HG03457 (cell line): ENCODE data around the gene APOBR.
"Not testable (repeated sequence)": the region's sequence is repeated elsewhere in the genome, so short reads cannot be mapped to it uniquely, and the experiment has no call there.

Experiments
- ATAC-seq: cut with Tn5 transposase; IDR thresholded peaks from one replicate; pipeline ENCODE4 v1.9.1; 2021; ENCODE audit warnings: moderate number of reproducible peaks; ENCODE audit not compliant: unreplicated experiment

The APOBR gene

DNA sequence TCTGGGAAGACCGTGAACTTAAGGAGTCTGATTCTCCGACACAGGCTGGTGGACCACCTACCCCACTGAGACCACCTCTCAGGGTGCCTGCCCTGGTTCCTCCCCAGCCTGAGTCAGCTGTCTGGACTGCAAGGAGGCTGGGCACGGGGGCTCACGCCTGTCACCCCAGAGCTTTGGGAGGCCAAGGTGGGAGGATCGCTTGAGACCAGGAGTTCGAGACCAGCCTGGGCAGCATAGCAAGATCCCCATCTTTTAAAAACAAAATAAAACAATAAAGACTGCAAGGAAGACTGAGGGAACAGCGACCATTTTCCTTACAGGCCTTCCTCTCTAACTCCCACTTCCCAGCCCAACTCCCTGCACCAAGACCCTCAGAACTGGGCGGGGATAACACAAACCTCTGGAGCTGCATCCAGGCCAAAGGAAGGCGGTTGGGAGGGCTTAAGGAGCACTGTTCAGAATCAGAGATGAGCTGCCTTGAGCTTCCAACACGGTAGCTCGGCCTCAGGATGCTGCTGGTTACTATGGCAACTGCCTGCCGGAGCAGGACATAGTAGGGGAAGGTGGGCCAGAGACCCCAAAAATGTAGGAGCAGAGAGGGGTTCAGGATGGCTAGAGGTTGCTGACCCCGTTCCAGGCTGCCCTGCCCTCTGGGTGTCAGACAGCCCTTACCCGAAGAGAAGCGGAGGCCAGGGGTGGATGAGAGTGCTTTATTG is 4.4 kb downstream of the APOBR start:
- ATAC-seq, result no peak

DNA sequence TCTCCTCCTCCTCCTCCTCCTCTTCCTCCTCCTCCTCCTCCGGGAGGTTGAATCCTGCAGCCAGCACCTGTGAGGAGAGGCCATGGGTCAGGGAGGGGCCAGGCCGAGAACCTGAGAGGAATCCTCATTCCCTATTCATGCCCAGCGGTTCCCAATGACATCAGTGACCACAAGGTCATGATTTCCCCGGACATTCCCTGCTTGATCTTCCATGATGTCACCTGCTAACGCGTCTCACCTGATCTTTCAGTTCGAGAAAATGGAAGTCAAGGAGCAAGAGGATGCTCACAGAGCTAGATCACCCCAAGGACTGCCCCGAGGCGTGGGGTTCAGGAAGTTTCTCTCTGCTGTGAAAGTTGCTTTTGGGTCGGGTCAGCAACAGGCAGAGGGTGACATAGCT is 5.4 kb downstream of the APOBR start:
- no peak for ATAC-seq

- not testable (repeated sequence) for ATAC-seq
These were observed 6.2 kb downstream of the APOBR start for GRCh38 chr16:28500476-28501180.

GRCh38 chr16:28501258-28502232 is 7.1 kb downstream of the APOBR start:
- ATAC-seq, result no peak

GRCh38 chr16:28502290-28502689 is 7.8 kb downstream of the APOBR start:
- no peak for ATAC-seq

- ATAC-seq, result no peak
These were observed 9.2 kb downstream of the APOBR start for GRCh38 chr16:28503470-28504259.

DNA sequence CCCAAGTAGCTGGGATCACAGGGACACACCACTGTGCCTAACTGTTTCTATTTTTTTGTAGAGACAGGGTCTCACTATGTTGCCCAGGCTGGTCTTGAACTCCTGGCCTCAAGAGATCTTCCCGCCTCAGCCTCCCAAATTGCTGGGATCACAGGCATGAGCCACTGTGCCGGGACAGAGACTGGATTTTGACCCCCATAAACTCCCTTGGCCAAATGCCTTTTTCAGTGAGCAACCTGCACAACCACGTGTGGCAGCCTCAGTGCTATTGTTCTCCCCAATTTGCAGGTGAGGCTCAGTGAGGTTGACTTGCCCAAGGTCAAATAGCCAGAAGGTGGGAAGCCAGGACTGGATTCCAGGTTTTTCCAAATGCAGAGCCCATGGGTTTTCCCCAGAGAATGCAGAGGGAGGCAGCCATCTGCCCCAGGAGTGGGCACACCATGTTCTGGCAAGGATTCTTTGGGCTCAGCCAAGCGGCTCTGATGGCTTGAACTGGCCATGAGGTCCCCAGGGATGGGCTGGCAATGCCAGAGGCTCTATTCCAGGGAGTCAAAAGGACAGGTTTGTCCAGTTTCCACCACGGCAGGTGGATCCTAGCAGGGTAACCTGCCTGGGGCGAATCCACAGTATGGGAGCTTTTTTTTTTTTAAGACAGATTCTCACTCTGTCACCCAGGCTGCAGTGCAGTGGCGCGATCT is 10.4 kb downstream of the APOBR start:
- ATAC-seq, result no peak

GRCh38 chr16:28505489-28506137 is 11.2 kb downstream of the APOBR start:
- ATAC-seq, result no peak

- ATAC-seq, result no peak
These were observed 16.6 kb downstream of the APOBR start for GRCh38 chr16:28511031-28511430.

GRCh38 chr16:28511801-28512789 is 17.7 kb downstream of the APOBR start:
- no peak for ATAC-seq

DNA sequence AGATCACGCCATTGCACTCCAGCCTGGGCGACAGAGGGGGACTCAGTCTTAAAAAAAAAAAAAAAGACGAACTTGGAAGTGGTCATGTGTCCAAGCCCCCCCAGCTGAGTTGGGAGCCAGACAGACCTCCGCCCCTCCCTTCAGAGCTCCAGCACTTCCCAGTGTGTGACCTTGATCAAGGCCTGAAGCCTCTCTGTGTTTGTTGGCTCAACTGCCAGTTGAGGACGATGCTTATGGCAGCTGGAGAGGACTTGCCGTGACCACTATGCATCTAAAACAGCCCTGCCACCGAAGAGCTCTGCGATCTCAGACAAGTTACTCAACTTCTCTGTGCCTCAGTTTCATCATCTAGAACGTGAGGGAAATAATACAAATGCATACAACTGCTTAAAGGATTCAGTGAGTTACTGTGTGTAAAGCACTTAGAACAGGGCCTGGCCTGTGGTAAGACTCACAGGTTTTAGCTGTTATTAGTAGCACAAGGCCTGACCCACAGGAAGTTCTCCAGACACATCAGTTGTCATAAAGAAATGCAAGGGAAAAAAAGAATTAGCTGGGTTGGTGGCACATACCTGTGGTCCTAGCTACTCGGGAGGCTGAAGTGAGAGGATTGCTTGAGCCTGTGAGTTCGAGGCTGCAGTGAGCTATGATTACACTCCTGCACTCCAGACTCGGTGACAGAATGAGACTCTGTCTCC is 19.2 kb downstream of the APOBR start:
- ATAC-seq, result no peak

DNA sequence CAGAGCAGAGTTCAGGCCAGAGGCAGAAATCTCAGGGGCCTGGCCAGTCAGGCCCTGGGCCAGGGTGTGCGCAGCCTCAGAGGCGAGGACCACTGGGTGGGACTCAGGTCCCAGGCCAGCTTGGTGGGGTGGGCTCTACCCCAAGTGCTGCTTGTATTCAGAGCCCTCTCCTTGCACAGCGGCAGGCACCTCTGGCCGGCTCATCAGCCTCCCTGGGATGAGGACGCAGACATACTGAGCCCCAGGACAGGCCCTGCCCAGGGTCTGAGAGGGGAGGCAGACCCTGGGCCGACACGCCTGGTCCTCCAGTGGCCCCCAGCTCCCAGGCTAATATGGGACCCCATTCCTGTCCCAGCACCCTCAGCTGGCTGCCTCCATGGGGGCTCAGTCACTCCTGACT is 19.8 kb downstream of the APOBR start:
- no peak for ATAC-seq

DNA sequence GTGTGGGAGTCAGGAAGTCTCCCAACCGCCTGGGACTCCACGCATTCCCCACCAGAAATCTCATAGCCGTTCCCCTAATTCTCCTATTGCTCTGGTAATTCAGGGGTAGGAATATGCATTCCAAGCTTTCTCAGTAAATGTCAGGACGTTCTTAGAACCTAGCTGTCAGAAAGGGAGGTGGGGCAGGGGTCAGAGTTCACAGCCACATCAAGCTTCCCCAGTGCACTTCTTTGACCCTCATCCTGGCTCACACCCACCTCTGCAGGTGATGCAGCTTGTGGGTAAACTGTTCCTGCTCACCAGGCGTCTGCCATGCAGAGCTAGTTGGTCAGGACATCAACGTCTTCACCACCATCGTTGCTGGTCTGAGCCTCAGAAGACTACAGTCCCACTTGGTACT is 26.2 kb downstream of the APOBR start:
- no peak for ATAC-seq

- ATAC-seq, result no peak
These were observed 27.0 kb downstream of the APOBR start for GRCh38 chr16:28521436-28521835.

- no peak for ATAC-seq
These were observed 28.3 kb downstream of the APOBR start for GRCh38 chr16:28522792-28523191.

- ATAC-seq, result no peak
These were observed 30.3 kb downstream of the APOBR start for GRCh38 chr16:28524681-28525171.
